SH-SY5Y (cell line): ENCODE measurements around the gene LNX1.

Source experiments
- GATA2 ChIP-seq: IDR thresholded peaks from 2 replicates; pipeline ENCODE4 v1.6.1; 2011; ENCODE audit warnings: mild to moderate bottlenecking, low read depth, low read length
- GATA3 ChIP-seq: IDR thresholded peaks from 2 replicates; pipeline ENCODE4 v1.6.1; 2011; ENCODE audit warnings: low read depth, mild to moderate bottlenecking, low read length, moderate library complexity

- TF ChIP-seq GATA3 (no peak), GATA2 (no peak)
These were observed 172.1 kb downstream of the LNX1 start for GRCh38 chr4:53419208-53419607.
